ENCODE measurements around the gene CPE.
A peak's percentile ranks its signal among the peaks of the same experiment; 100 is the strongest.
"Not testable (repeated sequence)": the region's sequence is repeated elsewhere in the genome, so short reads cannot be mapped to it uniquely, and the experiment has no call there.

CPE gene

GRCh38 chr4:165378745-165379677, at the start of gene CPE:
CPE (plus strand) TSS chr4:165379008; CDS start chr4:165379222, 214 bp downstream.
- peaks cover 0 to 8% of the 10 kb centered on the region in 2 donors for H3K9me3 Mint-ChIP-seq
- peaks cover 15% of the 10 kb centered on the region for H3K4me1 Mint-ChIP-seq
- H3K4me3 Mint-ChIP-seq = peak within 1 kb of the TSS; percentile 77 to 79
- peaks cover 58% of the 10 kb centered on the region for H3K27me3 Mint-ChIP-seq
- peak; percentile 78 to 85 for DNase-seq
- no peak within 1 kb of the TSS for H3K27ac Mint-ChIP-seq
- ATAC-seq = peak; percentile 99

DNA sequence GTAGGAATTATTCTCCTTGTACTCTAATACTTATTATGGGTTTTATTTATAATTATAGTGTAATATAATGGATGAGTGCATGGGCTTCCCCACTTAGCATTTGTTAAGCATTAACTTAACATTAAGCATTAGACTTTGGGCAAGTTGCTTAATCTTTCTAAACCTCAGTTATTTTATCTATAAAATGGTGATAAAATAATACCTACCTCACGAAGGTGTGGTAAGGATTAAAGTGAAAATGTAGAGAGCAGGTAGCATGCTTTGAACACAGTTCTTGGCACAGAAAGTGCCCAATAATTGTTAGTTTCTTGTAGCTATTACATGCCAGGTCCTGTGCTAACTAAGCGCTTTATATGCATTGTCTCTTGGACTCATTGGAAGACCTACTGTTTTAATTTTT, 48.7 kb upstream of the CPE start:
- no peaks in the 10 kb centered on the region for H3K27me3 Mint-ChIP-seq
- DNase-seq (no peak), ATAC-seq (no peak)
- H3K9me3 Mint-ChIP-seq = no peaks in the 10 kb centered on the region
- H3K4me1 Mint-ChIP-seq = peaks cover 43% of the 10 kb centered on the region
- H3K27ac Mint-ChIP-seq = peak overlapping the region in 1 of 2 donors; percentile 28
- peak overlapping the region; percentile 16 to 33 for H3K4me3 Mint-ChIP-seq

DNA sequence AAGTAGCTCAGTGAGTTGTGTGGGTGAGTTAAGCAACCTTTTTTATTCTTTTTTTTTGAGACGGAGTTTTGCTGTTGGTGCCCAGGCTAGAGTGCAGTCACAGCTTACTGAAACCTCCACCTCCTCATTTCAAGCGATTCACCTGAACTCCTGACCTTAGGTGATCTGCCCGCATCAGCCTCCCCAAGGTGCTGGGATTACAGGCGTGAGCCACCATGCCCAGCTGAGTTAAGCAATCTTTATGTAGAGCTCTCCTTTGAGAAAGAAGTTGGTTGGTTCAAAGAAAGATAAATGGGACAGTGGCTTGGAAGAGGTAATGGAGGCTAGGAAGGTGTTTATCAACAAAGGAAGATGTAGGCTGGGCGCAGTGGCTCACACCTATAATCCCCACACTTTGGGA, 48.1 kb upstream of the CPE start:
- Mint-ChIP-seq H3K4me1 (peaks cover 37% of the 10 kb centered on the region), H3K27me3 (no peaks in the 10 kb centered on the region), H3K4me3 (peak overlapping the region; percentile 16 to 33), H3K27ac (peak overlapping the region in 1 of 2 donors; percentile 28), H3K9me3 (no peaks in the 10 kb centered on the region)
- DNase-seq (no peak), ATAC-seq (no peak)

- H3K27me3 Mint-ChIP-seq = no peaks in the 10 kb centered on the region
- H3K4me3 Mint-ChIP-seq = peak overlapping the region; percentile 16 to 33
- peaks cover 30% of the 10 kb centered on the region for H3K4me1 Mint-ChIP-seq
- ATAC-seq (peak; percentile 8), DNase-seq (no peak)
- H3K9me3 Mint-ChIP-seq = no peaks in the 10 kb centered on the region
- peak overlapping the region in 1 of 2 donors; percentile 0 for H3K27ac Mint-ChIP-seq
Measured at GRCh38 chr4:165331359-165331758, 47.4 kb upstream of the CPE start.

- no peak overlapping the region for H3K27ac Mint-ChIP-seq
- no peaks in the 10 kb centered on the region for H3K27me3 Mint-ChIP-seq
- H3K4me3 Mint-ChIP-seq = peak overlapping the region; percentile 29 to 50
- no peak for DNase-seq
- no peaks in the 10 kb centered on the region for H3K9me3 Mint-ChIP-seq
- H3K4me1 Mint-ChIP-seq = peaks cover 28% of the 10 kb centered on the region
- ATAC-seq = no peak
Measured at GRCh38 chr4:165331823-165332222, 47.0 kb upstream of the CPE start.

DNA sequence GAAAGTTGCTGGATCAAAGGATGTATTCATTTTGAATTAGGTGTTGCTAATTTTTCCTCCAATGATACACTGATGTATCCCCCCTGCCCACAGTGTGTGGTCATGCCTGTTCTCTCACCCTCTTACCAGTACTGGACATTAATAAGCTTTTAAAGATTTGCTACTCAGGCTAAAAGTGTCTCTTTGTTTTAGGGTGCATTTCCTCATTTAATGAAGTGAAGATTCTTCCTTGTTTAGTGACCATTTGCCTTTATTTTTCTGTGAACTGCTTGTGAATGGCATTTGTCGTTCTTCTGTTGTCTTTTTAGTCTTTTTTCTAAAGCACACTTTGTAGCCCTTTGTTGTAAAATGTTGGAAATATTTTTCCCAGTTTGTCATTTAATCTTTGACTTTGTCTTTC, 46.3 kb upstream of the CPE start:
- H3K9me3 Mint-ChIP-seq = no peaks in the 10 kb centered on the region
- ATAC-seq (no peak), DNase-seq (no peak)
- H3K4me1 Mint-ChIP-seq = peaks cover 28% of the 10 kb centered on the region
- no peaks in the 10 kb centered on the region for H3K27me3 Mint-ChIP-seq
- peak overlapping the region in 1 of 2 donors; percentile 2 for H3K4me3 Mint-ChIP-seq
- no peak overlapping the region for H3K27ac Mint-ChIP-seq

GRCh38 chr4:165335163-165335703, 43.6 kb upstream of the CPE start:
- Mint-ChIP-seq H3K27ac (peak overlapping the region in 1 of 2 donors; percentile 88), H3K4me1 (peaks cover 27% of the 10 kb centered on the region), H3K4me3 (no peak overlapping the region), H3K9me3 (no peaks in the 10 kb centered on the region), H3K27me3 (no peaks in the 10 kb centered on the region)
- no peak for ATAC-seq
- DNase-seq = no peak

GRCh38 chr4:165336743-165337142, 42.1 kb upstream of the CPE start:
- ATAC-seq (no peak), DNase-seq (no peak)
- peaks cover 11% of the 10 kb centered on the region for H3K4me1 Mint-ChIP-seq
- H3K27ac Mint-ChIP-seq = peak overlapping the region in 1 of 2 donors; percentile 76
- no peaks in the 10 kb centered on the region for H3K9me3 Mint-ChIP-seq
- H3K27me3 Mint-ChIP-seq = no peaks in the 10 kb centered on the region
- H3K4me3 Mint-ChIP-seq = no peak overlapping the region

DNA sequence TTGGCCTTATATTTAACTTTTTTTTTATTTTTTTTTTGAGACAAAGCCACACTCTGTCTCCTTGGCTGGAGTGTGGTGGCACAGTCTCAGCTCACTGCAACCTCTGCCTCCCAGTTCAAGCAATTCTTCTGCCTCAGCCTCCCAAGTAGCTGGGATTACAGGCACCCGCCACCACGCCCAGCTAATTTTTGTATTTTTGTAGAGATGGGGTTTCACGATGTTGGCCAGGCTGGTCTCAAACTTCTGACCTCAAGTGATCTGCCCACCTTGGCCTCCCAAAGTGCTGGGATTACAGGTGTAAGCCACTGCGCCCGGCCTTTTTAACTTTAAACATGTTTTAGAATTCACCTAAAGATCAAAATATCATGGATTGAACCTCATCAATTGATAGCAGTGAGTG, 36.5 kb upstream of the CPE start:
- peak overlapping the region in 1 of 2 donors; percentile 72 for H3K27ac Mint-ChIP-seq
- H3K4me3 Mint-ChIP-seq, H3K27me3 Mint-ChIP-seq: not testable (repeated sequence)

GRCh38 chr4:165343353-165344191, 35.2 kb upstream of the CPE start:
- peak overlapping the region in 1 of 2 donors; percentile 80 for H3K27ac Mint-ChIP-seq
- no peaks in the 10 kb centered on the region for H3K9me3 Mint-ChIP-seq
- no peak for ATAC-seq
- no peaks in the 10 kb centered on the region for H3K27me3 Mint-ChIP-seq
- H3K4me1 Mint-ChIP-seq = no peaks in the 10 kb centered on the region
- no peak overlapping the region for H3K4me3 Mint-ChIP-seq
- DNase-seq = no peak

More for the DNA sequence above, 36.5 kb upstream of the CPE start:
- ATAC-seq, H3K4me1 Mint-ChIP-seq, DNase-seq, H3K9me3 Mint-ChIP-seq: not testable (repeated sequence)

DNA sequence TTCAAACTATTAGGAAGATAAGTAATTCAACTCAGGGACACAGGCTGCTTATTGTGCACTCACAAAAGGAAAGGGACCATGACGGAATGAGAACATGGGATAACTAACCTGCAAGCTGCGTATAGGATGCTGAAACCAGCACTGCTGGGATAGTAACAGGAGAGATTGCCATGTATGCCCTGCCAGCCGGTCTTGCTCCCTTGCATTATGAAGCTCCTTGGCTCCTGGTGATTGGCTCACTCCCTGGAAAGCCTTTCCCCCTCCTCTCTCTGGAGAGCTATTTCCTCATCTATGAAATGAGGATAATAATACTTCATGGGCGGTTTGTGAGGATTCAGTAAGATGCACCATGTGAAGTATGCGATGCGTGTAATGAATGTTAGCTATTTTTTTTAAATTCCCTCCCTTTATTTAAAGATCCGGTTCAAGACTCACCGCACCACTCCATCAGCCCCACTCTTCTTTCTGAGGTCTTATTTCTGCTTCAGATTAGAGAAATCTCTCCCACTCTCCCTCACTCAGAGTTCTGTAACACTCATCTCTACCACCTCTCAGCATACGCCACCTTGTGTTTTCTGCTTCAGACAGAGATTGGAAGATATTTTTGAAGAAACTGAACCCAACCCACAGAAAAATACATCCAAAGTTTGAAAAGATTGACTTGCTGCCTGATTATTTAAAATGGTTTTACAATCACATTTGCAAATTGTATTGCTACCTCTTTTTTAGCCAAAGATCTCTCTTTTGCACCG, 33.0 kb upstream of the CPE start:
- Mint-ChIP-seq H3K4me1 (no peaks in the 10 kb centered on the region), H3K27me3 (peaks cover under 1% of the 10 kb centered on the region), H3K4me3 (no peak overlapping the region), H3K27ac (no peak overlapping the region), H3K9me3 (no peaks in the 10 kb centered on the region)
- DNase-seq = no peak
- ATAC-seq = no peak

DNA sequence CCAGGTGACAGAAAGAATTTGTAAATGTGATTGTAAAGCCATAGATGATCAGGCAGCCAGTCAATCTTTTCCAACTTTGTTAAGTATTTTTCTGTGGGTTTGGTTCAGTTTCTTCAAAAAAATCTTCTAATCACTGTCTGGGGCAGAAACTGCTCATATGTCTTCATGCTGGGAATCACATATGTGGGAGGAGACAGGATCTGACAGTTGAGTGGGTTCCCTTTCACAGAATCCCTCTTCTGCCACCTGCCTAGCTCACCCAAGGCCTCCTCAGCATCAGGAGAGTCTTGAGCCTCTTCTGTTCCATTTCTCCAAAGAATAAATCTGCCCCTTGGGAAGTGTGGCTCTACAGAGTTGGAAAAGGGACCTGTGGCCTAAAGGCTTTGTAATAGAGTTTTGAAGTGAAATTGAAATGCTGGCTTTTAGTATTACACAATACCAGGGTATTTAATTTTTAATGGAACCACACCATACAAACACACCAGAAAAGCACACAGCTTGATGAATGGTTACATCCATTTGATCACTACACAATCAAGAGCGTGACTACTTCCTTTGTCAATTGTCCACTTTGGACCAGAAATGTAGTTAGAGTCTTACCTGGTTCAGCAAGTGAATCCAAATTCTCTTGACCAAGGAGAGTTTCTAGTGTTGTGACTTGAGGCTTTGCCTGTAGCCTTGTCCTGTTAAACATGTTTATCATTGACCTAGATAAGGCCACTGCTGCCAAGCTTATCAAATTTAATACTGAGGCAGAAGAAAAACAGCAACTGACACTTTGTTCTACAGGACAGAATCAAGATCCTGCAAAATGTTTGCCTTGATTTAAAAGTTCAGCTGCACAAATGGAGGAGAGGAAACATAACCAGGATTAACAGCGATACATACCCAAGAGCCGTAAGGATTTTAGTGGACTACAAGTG, 30.9 kb upstream of the CPE start:
- Mint-ChIP-seq H3K4me3 (no peak overlapping the region), H3K4me1 (no peaks in the 10 kb centered on the region), H3K27ac (no peak overlapping the region), H3K9me3 (no peaks in the 10 kb centered on the region), H3K27me3 (peaks cover 10% of the 10 kb centered on the region)
- ATAC-seq (no peak), DNase-seq (no peak)

GRCh38 chr4:165351359-165352130, 27.3 kb upstream of the CPE start:
- no peak for DNase-seq
- H3K27ac Mint-ChIP-seq = no peak overlapping the region
- H3K4me1 Mint-ChIP-seq = no peaks in the 10 kb centered on the region
- H3K4me3 Mint-ChIP-seq = no peak overlapping the region
- peaks cover 10% of the 10 kb centered on the region for H3K27me3 Mint-ChIP-seq
- H3K9me3 Mint-ChIP-seq = no peaks in the 10 kb centered on the region
- ATAC-seq = no peak

Measured in stimulated activated naive CD8-positive, alpha-beta T cell treated with anti-CD3 and anti-CD28 coated beads, Interleukin-15, amount 100 ng/mL, for 72 hours (primary cell).